ENCODE measurements around the gene ZNF578. TPM values are rescaled to one million over a fixed set of nuclear protein-coding genes. Genes with fewer than 3 reads are reported as not detected.
"Not testable (repeated sequence)": the region's sequence is repeated elsewhere in the genome, so short reads cannot be mapped to it uniquely, and the experiment has no call there.

ZNF578 gene
- total RNA-seq, 2 donors from 2014 or later = 11.8 to 29.8 TPM

GRCh38 chr19:52541608-52542007, 88.3 kb downstream of the ZNF578 start:
- Mint-ChIP-seq H3K27me3 (ENCODE audit: insufficient read depth) (no peaks in the 10 kb centered on the region), H3K4me3 (no peak overlapping the region), H3K9me3 (no peaks in the 10 kb centered on the region), H3K27ac (peak overlapping the region; percentile 68), H3K36me3 (ENCODE audit: low read depth) (peaks cover 55% of the 10 kb centered on the region), H3K4me1 (peaks cover 27% of the 10 kb centered on the region)
- no peak overlapping the region for H3K27ac ChIP-seq (ENCODE audit: low read depth, low read length)
- H3K9me3 ChIP-seq (ENCODE audit: control insufficient read depth, low read length) = peaks cover 2% of the 10 kb centered on the region
- no peaks in the 10 kb centered on the region for H3K4me1 ChIP-seq (ENCODE audit: control insufficient read depth, insufficient read depth, low read length)
- no peak overlapping the region for H3K4me3 ChIP-seq (ENCODE audit: low read length)
- peak; percentile 48 for TF ChIP-seq CTCF (conservative IDR thresholded peaks at IDR 0.05)
- no peak for DNase-seq
- no peaks in the 10 kb centered on the region for H3K27me3 ChIP-seq (ENCODE audit: control insufficient read depth, insufficient read depth, low read length, poor library complexity, severe bottlenecking)
- WGBS, 2 experiments (ENCODE audit: insufficient coverage in 1 of 2, insufficient read length in 1 of 2) = 88 to 96% methylated on average over 4 of the region's 5 CpGs
- H3K9ac ChIP-seq (ENCODE audit: extremely low read depth, low read length, poor library complexity, severe bottlenecking) = no peak overlapping the region
- peaks cover 42% of the 10 kb centered on the region for H3K36me3 ChIP-seq (ENCODE audit: control insufficient read depth, insufficient read depth, low read length)

GRCh38 chr19:52542541-52542940, 89.2 kb downstream of the ZNF578 start:
- H3K27me3 ChIP-seq (ENCODE audit: control insufficient read depth, insufficient read depth, low read length, poor library complexity, severe bottlenecking); H3K9ac ChIP-seq (ENCODE audit: extremely low read depth, low read length, poor library complexity, severe bottlenecking); H3K9me3 ChIP-seq (ENCODE audit: control insufficient read depth, low read length); H3K4me3 Mint-ChIP-seq; H3K9me3 Mint-ChIP-seq; DNase-seq; H3K27me3 Mint-ChIP-seq (ENCODE audit: insufficient read depth); H3K4me1 ChIP-seq (ENCODE audit: control insufficient read depth, insufficient read depth, low read length); H3K27ac ChIP-seq (ENCODE audit: low read depth, low read length); H3K4me3 ChIP-seq (ENCODE audit: low read length): not testable (repeated sequence)
- H3K27ac Mint-ChIP-seq = peak overlapping the region; percentile 37
- WGBS, 2 experiments (ENCODE audit: insufficient coverage in 1 of 2, insufficient read length in 1 of 2) = 83 to 90% methylated on average over 1 to 6 of the region's 6 CpGs
- peaks cover 62% of the 10 kb centered on the region for H3K36me3 Mint-ChIP-seq (ENCODE audit: low read depth)
- H3K36me3 ChIP-seq (ENCODE audit: control insufficient read depth, insufficient read depth, low read length) = peaks cover 51% of the 10 kb centered on the region
- H3K4me1 Mint-ChIP-seq = peaks cover 20% of the 10 kb centered on the region

- Mint-ChIP-seq H3K36me3 (ENCODE audit: low read depth) (peaks cover 68% of the 10 kb centered on the region), H3K27ac (peak overlapping the region; percentile 37), H3K27me3 (ENCODE audit: insufficient read depth) (no peaks in the 10 kb centered on the region), H3K9me3 (no peaks in the 10 kb centered on the region), H3K4me3 (no peak overlapping the region), H3K4me1 (peaks cover 20% of the 10 kb centered on the region)
- Histone ChIP-seq H3K27me3 (ENCODE audit: control insufficient read depth, insufficient read depth, low read length, poor library complexity, severe bottlenecking) (no peaks in the 10 kb centered on the region), H3K4me3 (ENCODE audit: low read length) (no peak overlapping the region), H3K27ac (ENCODE audit: low read depth, low read length) (no peak overlapping the region), H3K4me1 (ENCODE audit: control insufficient read depth, insufficient read depth, low read length) (no peaks in the 10 kb centered on the region), H3K36me3 (ENCODE audit: control insufficient read depth, insufficient read depth, low read length) (peaks cover 56% of the 10 kb centered on the region), H3K9me3 (ENCODE audit: control insufficient read depth, low read length) (peaks cover 8% of the 10 kb centered on the region), H3K9ac (ENCODE audit: extremely low read depth, low read length, poor library complexity, severe bottlenecking) (no peak overlapping the region)
- no peak for DNase-seq
- WGBS, 2 experiments (ENCODE audit: insufficient coverage in 1 of 2, insufficient read length in 1 of 2) = 89 to 92% methylated on average over 4 to 6 of the region's 8 CpGs
- no peak for TF ChIP-seq CTCF (conservative IDR thresholded peaks at IDR 0.05)
These were observed 89.8 kb downstream of the ZNF578 start for GRCh38 chr19:52542984-52543664.
